ENCODE data around the gene ESPN. TPM values are rescaled to one million over a fixed set of nuclear protein-coding genes. Genes with fewer than 3 reads are reported as not detected.

Gene ESPN
- total RNA-seq, 1 donor from 2014 or later, result 1.7 TPM

- Mint-ChIP-seq H3K4me1 (peaks cover 4% of the 10 kb centered on the region), H3K4me3 (no peak overlapping the region), H3K27me3 (ENCODE audit: low read depth) (no peaks in the 10 kb centered on the region), H3K9me3 (no peaks in the 10 kb centered on the region), H3K36me3 (ENCODE audit: low read depth) (peaks cover 5% of the 10 kb centered on the region), H3K27ac (ENCODE audit: unreplicated experiment) (no peak overlapping the region)
- no peak for DNase-seq (ENCODE audit: low read depth, low spot score)
- TF ChIP-seq CTCF (conservative IDR thresholded peaks at IDR 0.05), result no peak
Observed at GRCh38 chr1:6467224-6467623, 42.6 kb downstream of the ESPN start.

GRCh38 chr1:6467744-6468688 lies 43.4 kb downstream of the ESPN start:
- DNase-seq (ENCODE audit: low read depth, low spot score), result no peak
- no peak for TF ChIP-seq CTCF (conservative IDR thresholded peaks at IDR 0.05)

GRCh38 chr1:6468729-6469461 lies 44.3 kb downstream of the ESPN start:
- H3K27me3 Mint-ChIP-seq (ENCODE audit: low read depth), result no peaks in the 10 kb centered on the region
- no peaks in the 10 kb centered on the region for H3K36me3 Mint-ChIP-seq (ENCODE audit: low read depth)
- no peak overlapping the region for H3K27ac Mint-ChIP-seq (ENCODE audit: unreplicated experiment)
- TF ChIP-seq CTCF (conservative IDR thresholded peaks at IDR 0.05), result no peak
- H3K4me1 Mint-ChIP-seq, result peaks cover 3% of the 10 kb centered on the region
- no peaks in the 10 kb centered on the region for H3K9me3 Mint-ChIP-seq
- no peak overlapping the region for H3K4me3 Mint-ChIP-seq
- DNase-seq (ENCODE audit: low read depth, low spot score), result no peak

More at GRCh38 chr1:6467744-6468688, 43.4 kb downstream of the ESPN start:
- H3K4me1 Mint-ChIP-seq, result peaks cover 4% of the 10 kb centered on the region
- H3K4me3 Mint-ChIP-seq, result no peak overlapping the region
- no peaks in the 10 kb centered on the region for H3K27me3 Mint-ChIP-seq (ENCODE audit: low read depth)
- no peak overlapping the region for H3K27ac Mint-ChIP-seq (ENCODE audit: unreplicated experiment)
- peaks cover 2% of the 10 kb centered on the region for H3K36me3 Mint-ChIP-seq (ENCODE audit: low read depth)
- no peaks in the 10 kb centered on the region for H3K9me3 Mint-ChIP-seq

GRCh38 chr1:6470132-6471085 lies 45.8 kb downstream of the ESPN start:
- TF ChIP-seq CTCF (conservative IDR thresholded peaks at IDR 0.05), result no peak
- H3K4me1 Mint-ChIP-seq, result no peaks in the 10 kb centered on the region
- H3K27ac Mint-ChIP-seq (ENCODE audit: unreplicated experiment), result no peak overlapping the region
- no peak for DNase-seq (ENCODE audit: low read depth, low spot score)
- H3K36me3 Mint-ChIP-seq (ENCODE audit: low read depth), result no peaks in the 10 kb centered on the region
- no peak overlapping the region for H3K4me3 Mint-ChIP-seq
- H3K27me3 Mint-ChIP-seq (ENCODE audit: low read depth), result no peaks in the 10 kb centered on the region
- H3K9me3 Mint-ChIP-seq, result no peaks in the 10 kb centered on the region
